ENCODE data around the gene NUP214. TPM values are rescaled to one million over a fixed set of nuclear protein-coding genes. Genes with fewer than 3 reads are reported as not detected.

Gene NUP214
- total RNA-seq, 2 donors from 2014 or later: 29.5 to 31.6 TPM

DNA sequence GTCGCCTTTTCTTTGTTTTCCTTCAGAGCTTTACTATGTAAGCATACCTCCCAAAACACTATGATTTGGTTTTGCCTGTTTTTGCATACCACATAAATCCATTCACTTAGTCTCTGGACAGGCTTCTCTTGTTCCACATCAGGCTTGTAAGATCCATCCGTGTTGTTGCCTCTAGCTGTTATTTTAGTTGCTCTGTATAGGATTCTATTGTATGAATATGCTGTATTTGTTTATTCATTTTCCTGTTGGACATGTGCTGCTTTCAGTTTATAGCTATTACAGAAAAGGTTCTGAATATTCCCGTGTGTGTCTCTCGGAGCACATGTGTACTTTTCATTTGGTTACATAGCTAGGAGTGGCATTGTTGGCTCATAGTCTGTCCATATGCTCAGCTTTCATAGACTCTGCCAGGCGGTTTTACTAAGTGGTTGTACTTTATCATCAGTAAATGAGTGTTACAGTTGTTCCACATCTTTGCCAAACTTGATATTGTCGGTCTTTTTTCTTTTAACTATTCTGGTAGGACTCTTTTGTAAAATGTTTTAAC lies 41.8 kb downstream of the NUP214 start:
- Histone ChIP-seq H3K9me3 (no peaks in the 10 kb centered on the region), H3K36me3 (peaks cover 26% of the 10 kb centered on the region), H3K4me3 (no peak overlapping the region), H3K27ac (no peak overlapping the region), H3K4me1 (peaks cover 0 to 9% of the 10 kb centered on the region in 2 donors), H3K27me3 (no peaks in the 10 kb centered on the region)
- TF ChIP-seq, protein P1, sequence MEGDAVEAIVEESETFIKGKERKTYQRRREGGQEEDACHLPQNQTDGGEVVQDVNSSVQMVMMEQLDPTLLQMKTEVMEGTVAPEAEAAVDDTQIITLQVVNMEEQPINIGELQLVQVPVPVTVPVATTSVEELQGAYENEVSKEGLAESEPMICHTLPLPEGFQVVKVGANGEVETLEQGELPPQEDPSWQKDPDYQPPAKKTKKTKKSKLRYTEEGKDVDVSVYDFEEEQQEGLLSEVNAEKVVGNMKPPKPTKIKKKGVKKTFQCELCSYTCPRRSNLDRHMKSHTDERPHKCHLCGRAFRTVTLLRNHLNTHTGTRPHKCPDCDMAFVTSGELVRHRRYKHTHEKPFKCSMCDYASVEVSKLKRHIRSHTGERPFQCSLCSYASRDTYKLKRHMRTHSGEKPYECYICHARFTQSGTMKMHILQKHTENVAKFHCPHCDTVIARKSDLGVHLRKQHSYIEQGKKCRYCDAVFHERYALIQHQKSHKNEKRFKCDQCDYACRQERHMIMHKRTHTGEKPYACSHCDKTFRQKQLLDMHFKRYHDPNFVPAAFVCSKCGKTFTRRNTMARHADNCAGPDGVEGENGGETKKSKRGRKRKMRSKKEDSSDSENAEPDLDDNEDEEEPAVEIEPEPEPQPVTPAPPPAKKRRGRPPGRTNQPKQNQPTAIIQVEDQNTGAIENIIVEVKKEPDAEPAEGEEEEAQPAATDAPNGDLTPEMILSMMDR (IDR thresholded peaks at IDR 0.05): no peak
- DNase-seq (ENCODE audit: low spot score): no peak

DNA sequence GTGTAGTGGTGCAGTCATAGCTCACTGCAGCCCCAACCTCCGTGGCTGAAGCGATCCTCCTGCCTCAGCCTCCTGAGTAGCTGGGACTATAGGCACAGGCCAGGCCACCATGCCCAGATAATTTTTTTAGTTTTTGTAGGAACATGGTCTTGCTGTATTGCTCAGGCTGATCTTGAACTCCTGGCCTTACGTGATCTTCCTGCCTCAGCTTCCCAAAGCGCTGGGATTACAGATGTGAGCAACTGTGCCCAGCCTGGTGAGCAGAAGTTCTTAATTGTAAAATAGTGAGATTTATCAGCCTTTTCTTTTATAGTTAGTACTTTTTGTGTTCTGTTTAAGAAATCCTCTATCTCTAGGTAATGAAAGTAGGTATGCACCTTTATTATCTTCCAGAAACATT lies 42.5 kb downstream of the NUP214 start:
- Histone ChIP-seq H3K27ac (no peak overlapping the region), H3K4me3 (no peak overlapping the region), H3K27me3 (no peaks in the 10 kb centered on the region), H3K36me3 (peaks cover 20% of the 10 kb centered on the region), H3K4me1 (peaks cover 0 to 9% of the 10 kb centered on the region in 2 donors), H3K9me3 (no peaks in the 10 kb centered on the region)
- TF ChIP-seq, protein P1 (IDR thresholded peaks at IDR 0.05): no peak
- no peak for DNase-seq (ENCODE audit: low spot score)

DNA sequence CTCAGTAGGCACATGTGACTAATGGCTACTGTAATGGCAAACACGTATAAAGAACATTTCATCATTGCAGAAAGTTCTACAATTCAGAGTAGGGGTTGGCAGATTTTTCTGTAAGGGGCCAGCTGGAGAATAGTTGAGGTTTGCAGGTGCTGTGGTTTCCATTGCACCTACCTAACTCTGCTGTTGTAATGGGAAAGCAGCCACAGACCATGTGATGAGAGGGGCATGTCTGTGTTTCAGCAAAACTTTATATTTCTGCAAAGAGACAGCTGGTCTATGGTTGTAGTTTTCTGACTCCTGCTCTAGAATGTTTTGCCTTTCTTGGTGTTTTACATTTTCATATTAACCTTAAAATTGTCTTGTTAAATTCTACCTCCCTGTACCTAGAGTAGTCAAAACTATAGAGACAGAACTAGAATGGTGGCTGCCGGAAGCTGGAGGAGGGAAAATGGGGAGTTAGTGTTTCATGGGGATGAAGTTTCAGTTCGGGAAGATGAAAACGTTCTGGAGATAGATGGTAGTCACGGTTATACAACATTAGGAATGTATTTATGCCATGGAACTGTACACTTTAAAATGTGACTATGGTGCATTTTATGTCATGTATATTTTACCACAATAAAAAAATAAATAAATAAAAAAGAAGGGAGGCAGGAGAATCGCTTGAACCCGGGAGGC lies 44.3 kb downstream of the NUP214 start:
- Histone ChIP-seq H3K4me1 (peaks cover 0 to 9% of the 10 kb centered on the region in 2 donors), H3K4me3 (no peak overlapping the region), H3K27ac (no peak overlapping the region), H3K9me3 (no peaks in the 10 kb centered on the region), H3K27me3 (no peaks in the 10 kb centered on the region), H3K36me3 (peaks cover 11% of the 10 kb centered on the region)
- TF ChIP-seq, protein P1 (IDR thresholded peaks at IDR 0.05): no peak
- DNase-seq (ENCODE audit: low spot score): no peak

DNA sequence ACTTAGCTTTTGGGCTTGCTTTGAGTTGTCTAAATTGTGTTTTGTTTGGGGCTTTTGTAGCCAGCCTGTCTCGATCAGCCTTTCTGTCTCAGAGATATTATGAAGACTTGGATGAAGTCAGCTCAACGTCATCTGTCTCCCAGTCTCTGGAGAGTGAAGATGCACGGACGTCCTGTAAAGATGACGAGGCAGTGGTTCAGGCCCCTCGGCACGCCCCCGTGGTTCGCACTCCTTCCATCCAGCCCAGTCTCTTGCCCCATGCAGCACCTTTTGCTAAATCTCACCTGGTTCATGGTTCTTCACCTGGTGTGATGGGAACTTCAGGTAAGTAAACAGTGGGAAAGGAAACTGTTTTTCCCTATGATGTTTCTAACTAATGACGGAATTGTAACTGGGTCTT lies 48.6 kb downstream of the NUP214 start:
- TF ChIP-seq, protein P1 (IDR thresholded peaks at IDR 0.05): no peak
- Histone ChIP-seq H3K36me3 (peaks cover 35% of the 10 kb centered on the region), H3K4me3 (no peak overlapping the region), H3K9me3 (no peaks in the 10 kb centered on the region), H3K27ac (no peak overlapping the region), H3K4me1 (peaks cover 0 to 6% of the 10 kb centered on the region in 2 donors), H3K27me3 (no peaks in the 10 kb centered on the region)
- no peak for DNase-seq (ENCODE audit: low spot score)

DNA sequence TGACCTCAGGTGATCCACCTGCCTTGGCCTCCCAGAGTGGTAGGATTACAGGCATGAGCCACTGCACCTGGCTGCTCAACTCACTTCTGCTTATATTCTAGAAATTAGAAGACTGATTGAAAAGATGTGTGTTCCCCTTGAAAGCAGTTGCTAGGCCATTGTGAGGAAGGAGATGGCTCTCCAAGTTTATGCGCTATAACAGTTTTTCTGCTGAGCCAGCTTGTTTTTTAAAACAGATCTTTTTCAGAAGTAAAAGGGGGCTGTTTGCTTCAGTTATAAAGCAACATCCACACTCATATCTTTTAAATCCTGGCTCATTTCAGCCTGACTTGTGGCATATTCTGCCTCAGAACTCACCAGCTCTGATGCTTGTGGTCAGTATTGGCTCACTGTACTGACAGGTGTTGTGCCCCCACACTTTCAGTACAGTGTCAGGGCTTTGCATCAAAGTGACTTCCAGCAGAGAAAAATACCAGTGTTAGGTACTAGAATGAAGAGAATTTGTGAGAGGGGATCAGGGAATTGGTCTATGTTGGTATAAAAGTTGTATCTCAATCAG lies 49.4 kb downstream of the NUP214 start:
- H3K9me3 ChIP-seq: no peaks in the 10 kb centered on the region
- H3K27me3 ChIP-seq: no peaks in the 10 kb centered on the region
- TF ChIP-seq, protein P1 (IDR thresholded peaks at IDR 0.05): no peak
- H3K4me3 ChIP-seq: no peak overlapping the region
- peaks cover 0 to 13% of the 10 kb centered on the region in 2 donors for H3K4me1 ChIP-seq
- H3K27ac ChIP-seq: no peak overlapping the region
- no peak for DNase-seq (ENCODE audit: low spot score)
- H3K36me3 ChIP-seq: peaks cover 42% of the 10 kb centered on the region
